Heart right ventricle (tissue), 16 donors: ENCODE measurements around the gene METTL21A. TPM values are rescaled to one million over a fixed set of nuclear protein-coding genes. Genes with fewer than 3 reads are reported as not detected.

Experiments used
- ATAC-seq, 8 donors: fragments of 200-7000 bp; cut with Tn5 transposase; one replicate each; pipeline ENCODE4 v1.9.1; 2020; ENCODE audit warnings: mild to moderate bottlenecking in 8 of 8, moderate library complexity in 8 of 8, moderate number of reproducible peaks in 1 of 8
- DNase-seq, 2 donors: peaks; one replicate each; pipeline ENCODE4 v3.0.0-alpha.2; 2020
- H3K27ac ChIP-seq, 10 donors: fragments of 200-600 bp; sonication (generic) in 2 of 10; one replicate each; pipeline versions ENCODE4 v1.5.0 to v1.8.0; 2020 to 2022; ENCODE audit warnings: mild to moderate bottlenecking in 3 of 10
- H3K27me3 ChIP-seq, 7 donors: fragments of 200-600 bp; one replicate each; pipeline ENCODE4 v1.8.0; 2021 to 2022; ENCODE audit warnings: mild to moderate bottlenecking in 2 of 7
- H3K36me3 ChIP-seq, 9 donors: fragments of 200-600 bp; sonication (generic) in 1 of 9; one replicate each; pipeline versions ENCODE4 v1.5.0 to v1.8.0; 2020 to 2022; ENCODE audit warnings: mild to moderate bottlenecking in 2 of 9
- H3K4me1 ChIP-seq, 9 donors: fragments of 200-600 bp; sonication (generic) in 1 of 9; one replicate each; pipeline versions ENCODE4 v1.5.0 to v1.8.0; 2020 to 2022; ENCODE audit warnings: mild to moderate bottlenecking in 4 of 9
- H3K4me3 ChIP-seq, 10 donors: fragments of 200-600 bp; sonication (generic) in 2 of 10; one replicate each; pipeline versions ENCODE4 v1.5.0 to v1.8.0; 2020 to 2022; ENCODE audit warnings: mild to moderate bottlenecking in 7 of 10, moderate library complexity in 2 of 10
- H3K9me3 ChIP-seq, 11 donors: fragments of 200-600 bp in 10 of 11; sonication (generic) in 2 of 11; one replicate each; pipeline versions ENCODE4 v1.5.0 to v1.8.0; 2013 to 2022; ENCODE audit warnings: mild to moderate bottlenecking in 2 of 11, control low read depth in 1 of 11, moderate library complexity in 1 of 11
- CTCF ChIP-seq, 9 donors: fragments of 200-600 bp; sonication (generic) in 2 of 9; IDR thresholded peaks; one replicate each; pipeline versions ENCODE4 v1.5.0 to v1.8.0; 2021 to 2022; ENCODE audit warnings: antibody characterized with exemption in 9 of 9, mild to moderate bottlenecking in 5 of 9, moderate library complexity in 1 of 9
- WGBS, 2 donors: extraction: QIAGEN DNeasy Blood & Tissue Kit; methylation state at CpG; one replicate each; pipeline ENCODE4 v1.1.7; 2013; ENCODE audit warnings: inconsistent platforms in 1 of 2; 5-methylcytosine and 5-hydroxymethylcytosine counted together
- intact Hi-C, 10 donors: fragments of 100-400 bp; cut with DNase I; formaldehyde crosslinking; loops; one replicate each; pipeline versions ENCODE4 v1.11.1 to v1.14.2; 2022
- polyA plus RNA-seq, 2 donors: library from polyadenylated mRNA; stranded (reverse); fragments of 200-250 nt; gene quantifications; one replicate each; pipeline ENCODE4 v1.2.3, GENCODE V29; 2013
- total RNA-seq, 10 donors: library from RNA; stranded (reverse); fragmentation: NEBNext Ultra II Directional in 3 of 10; extraction: Animal tissue kit (Norgen Biotek cat#: 25700) in 3 of 10; gene quantifications; one replicate each; pipeline versions ENCODE4 v1.2.1 to v1.2.4, GENCODE V29; 2021 to 2023
- donor health status: Arrhythmogenic right ventricular cardiomyopathy.
- donor health status: ischemic (EF 13 %, LVEDD 7.1; RV severe dilation, severe dysfunction).
- donor health status: healthy with polysubstance abuse.
- donor health status: DM: no; HTN: yes; CAD: no.
- donor health status: DM: no; HTN: no; CAD: no.
- donor health status: ischemic (EF 25% LVEDD 6.9; RV normal size, moderate dysfunction).
- donor health status: ischemic (EF 25% LVEDD 5.7; RV mildly dilated, moderate dysfunction).
- donor health status: healthy.
- donor health status: DM: yes; HTN: yes; CAD: no.
- donor health status: Ischemic cardiomyopathy.
- donor health status: ischemic (EF 35%, LVEDD 5.7; RV mildly dilated, moderate dysfunction).
- donor health status: nonischemic (EF 11% LVEDD 7.7; RV severe dilation, severe dysfunction).
- donor health status: DM: yes; HTN: yes; CAD: no.
- donor health status: PGD.
- donor health status: ischemic (EF 29% LVEDD 5.4; RV normal size, mild dysfunction).
- donor health status: nonischemic (EF 23%, LVEDD 6.1; RV moderate dilation, normal function).

METTL21A gene
- total and polyA plus RNA-seq, 12 donors = 10.0 to 22.5 (median 13.8) TPM

DNA sequence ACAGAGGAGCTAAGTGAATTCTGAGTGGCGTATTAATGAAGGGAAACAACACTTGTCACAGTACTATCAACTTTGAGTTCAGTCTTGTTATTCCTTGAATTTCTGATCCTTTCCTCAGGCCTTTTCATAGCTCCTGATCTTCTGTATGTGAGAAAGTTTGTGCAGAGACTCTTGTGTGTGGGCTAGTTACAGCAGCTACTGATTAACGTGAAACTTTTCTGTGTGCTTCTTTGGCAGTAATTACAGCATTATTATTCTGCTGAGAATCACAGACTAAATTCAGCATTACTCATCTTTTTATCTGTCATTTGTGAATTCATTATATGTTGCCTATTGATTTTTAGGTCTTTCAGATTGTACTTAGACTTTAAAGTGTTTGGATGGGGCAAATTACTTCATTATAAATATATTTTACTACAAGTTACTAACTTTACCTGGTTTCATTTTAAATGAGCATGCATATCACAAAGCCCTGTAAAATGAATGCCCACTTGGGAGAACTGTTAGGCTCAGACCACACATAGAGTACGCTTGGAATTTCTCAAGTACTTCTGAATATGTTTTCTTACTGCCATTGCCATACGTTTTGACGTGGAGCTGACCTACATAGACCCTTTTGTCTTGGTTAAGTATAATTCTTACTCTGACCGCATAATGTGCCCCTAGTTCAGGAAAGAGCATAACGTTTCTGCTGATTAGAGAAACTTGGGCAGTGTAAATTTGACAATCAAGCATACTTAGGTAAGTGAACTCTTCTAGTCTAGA is 59.3 kb downstream of the METTL21A start:
- intact Hi-C loops = no loop called here
- WGBS, 2 donors = 79 to 80% methylated on average over 7 of the region's 7 CpGs
- no peak for DNase-seq
- peaks cover 0 to 36% (median 16%) of the 10 kb centered on the region in 9 donors for H3K4me1 ChIP-seq
- H3K4me3 ChIP-seq = no peak overlapping the region
- H3K9me3 ChIP-seq = no peaks in the 10 kb centered on the region
- H3K27ac ChIP-seq = peak overlapping the region in 1 of 10 donors; percentile 46
- no peak for TF ChIP-seq CTCF (IDR thresholded peaks at IDR 0.05)
- peaks cover 0 to 99% (median 22%) of the 10 kb centered on the region in 9 donors for H3K36me3 ChIP-seq
- H3K27me3 ChIP-seq = no peaks in the 10 kb centered on the region
- no peak for ATAC-seq

Other genes with a start within 250 kb of the METTL21A start
- 10 to 100 TPM; 36.8 to 62.2 (median 45.7) TPM for gene CREB1, start 95.4 kb downstream of the METTL21A start, total RNA-seq
- gene CREB1, start 95.4 kb downstream of the METTL21A start, polyA plus RNA-seq = 1 to 10 TPM; 4.6 to 5.5 TPM
- gene CCNYL1, start 86.2 kb upstream of the METTL21A start, total RNA-seq = 10 to 100 TPM in 5 of 10 donors, 1 to 10 TPM in 5; 5.6 to 16.1 (median 9.7) TPM
- 1 to 10 TPM; 3.6 to 5.7 TPM for gene CCNYL1, start 86.2 kb upstream of the METTL21A start, polyA plus RNA-seq
- 1 to 10 TPM; 3.0 to 5.7 (median 5.0) TPM for gene FZD5, start 144.5 kb upstream of the METTL21A start, total RNA-seq
- 1 to 10 TPM; 1.0 to 1.9 TPM for gene FZD5, start 144.5 kb upstream of the METTL21A start, polyA plus RNA-seq